ENCODE data around the gene CHRNE. TPM values are rescaled to one million over a fixed set of nuclear protein-coding genes. Genes with fewer than 3 reads are reported as not detected.

The CHRNE gene
- total and polyA plus RNA-seq, 2 of the 13 experiments (the other 11 are each of a cell fraction or from before 2014, with no cell fraction given): 0.53 to 0.59 TPM

GRCh38 chr17:4931963-4932362 lies 29.1 kb upstream of the CHRNE start, which contains the start of gene GP1BA:
Gene GP1BA (plus strand): TSS chr17:4932277. CDS start chr17:4932605, 328 bp downstream.
- Histone ChIP-seq H3K27me3 (ENCODE audit: control insufficient read depth in 1 of 2, insufficient read depth in 2 of 2, low read length in 2 of 2) (no peaks in the 10 kb centered on the region), H3K79me2 (ENCODE audit: insufficient read depth, low read length) (no peaks in the 10 kb centered on the region), H3K36me3 (replicated peaks in 1 of 2; ENCODE audit: control insufficient read depth in 1 of 2, insufficient read depth in 2 of 2, low read length in 2 of 2) (peaks cover 0 to 3% of the 10 kb centered on the region in 2 experiments; a peak in 1 of 5 replicates), H3K9ac (ENCODE audit: insufficient read depth, low read depth, low read length) (no peak within 1 kb of the TSS), H3K27ac (ENCODE audit: extremely low read length, insufficient read depth, low read length) (no peak within 1 kb of the TSS), H4K20me1 (ENCODE audit: insufficient read depth, low read length) (no peaks in the 10 kb centered on the region), H3K4me1 (ENCODE audit: insufficient read depth, low read length) (peaks cover 10% of the 10 kb centered on the region), H3K9me3 (ENCODE audit: low read length) (no peaks in the 10 kb centered on the region), H3K4me3 (replicated peaks in 1 of 3; ENCODE audit: insufficient read depth in 1 of 3, low read depth in 2 of 3, low read length in 3 of 3) (no peak within 1 kb of the TSS), H2AFZ (ENCODE audit: low read length) (no peak within 1 kb of the TSS), H3K4me2 (ENCODE audit: low read depth, low read length) (no peak within 1 kb of the TSS)
- ATAC-seq: no peak
- POLR2A ChIA-PET: no interaction called here
- CTCF ChIA-PET (ENCODE audit: low intra/inter-chr PET ratio, low total read pairs): no interaction called here
- WGBS (ENCODE audit: low lambda C conversion rate): 96% methylated on average over 14 of the region's 14 CpGs
- no peak for TF ChIP-seq ZMAT5 (CRISPR knock-in tag; IDR thresholded peaks at IDR 0.05; ENCODE audit: borderline replicate concordance, low read depth)
- FAIRE-seq: no peak
- intact Hi-C loops (cut with micrococcal nuclease; ENCODE audit: unreplicated experiment) (no loop called here), in situ Hi-C loops (cut with HindIII; ENCODE audit: extremely low pct_ligation_motif_present, low pct_unique_long_range_greater_than_20kb) (no loop called here)
- no peak for DNase-seq (ENCODE audit: low spot score)
- no TSS peak for BruUV-seq (replicated peaks)

DNA sequence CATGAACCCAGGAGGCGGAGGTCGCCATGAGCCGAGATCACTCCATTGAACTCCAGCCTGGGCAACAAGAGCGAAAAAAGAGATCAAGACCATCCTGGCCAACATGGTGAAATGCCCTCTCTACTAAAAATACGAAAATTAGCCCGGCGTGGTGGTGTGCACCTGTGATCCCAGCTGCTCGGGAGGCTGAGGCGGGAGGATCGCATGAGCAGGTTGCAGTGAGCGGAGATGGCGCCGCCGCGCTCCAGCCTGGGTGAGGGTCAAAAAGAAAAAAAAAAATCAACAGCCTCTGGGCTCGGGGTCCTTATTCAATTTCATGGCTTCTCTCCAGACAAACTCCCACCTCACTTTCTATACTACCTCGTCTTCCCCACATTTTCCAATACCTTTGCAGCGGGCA lies 26.0 kb upstream of the CHRNE start:
- DNase-seq (ENCODE audit: low spot score) (no peak), FAIRE-seq (no peak), ATAC-seq (no peak)
- H3K4me2 ChIP-seq (ENCODE audit: low read depth, low read length): no peak overlapping the region
- peaks cover 2% of the 10 kb centered on the region for H3K4me1 ChIP-seq (ENCODE audit: insufficient read depth, low read length)
- intact Hi-C loops (cut with micrococcal nuclease; ENCODE audit: unreplicated experiment) (no loop called here), in situ Hi-C loops (cut with HindIII; ENCODE audit: extremely low pct_ligation_motif_present, low pct_unique_long_range_greater_than_20kb) (no loop called here)
- H3K79me2 ChIP-seq (ENCODE audit: insufficient read depth, low read length): no peaks in the 10 kb centered on the region
- H4K20me1 ChIP-seq (ENCODE audit: insufficient read depth, low read length): no peaks in the 10 kb centered on the region
- H3K27ac ChIP-seq (ENCODE audit: extremely low read length, insufficient read depth, low read length): no peak overlapping the region
- no peak overlapping the region for H2AFZ ChIP-seq (ENCODE audit: low read length)
- H3K36me3 ChIP-seq (replicated peaks in 1 of 2; ENCODE audit: control insufficient read depth in 1 of 2, insufficient read depth in 2 of 2, low read length in 2 of 2): no peaks in the 10 kb centered on the region
- BruUV-seq (replicated peaks): no TSS peak
- H3K9ac ChIP-seq (ENCODE audit: insufficient read depth, low read depth, low read length): no peak overlapping the region
- 96% methylated on average over 18 of the region's 18 CpGs for WGBS (ENCODE audit: low lambda C conversion rate)
- ChIA-PET POLR2A (interaction anchor here (1.0 to 1.1 kb wide), 3 partner anchors 8 to 38 kb away, joined by 3 to 6 read pairs (median 5); partner anchors contain the start of genes RNF167 and SLC25A11), CTCF (ENCODE audit: low intra/inter-chr PET ratio, low total read pairs) (no interaction called here)
- no peaks in the 10 kb centered on the region for H3K27me3 ChIP-seq (ENCODE audit: control insufficient read depth in 1 of 2, insufficient read depth in 2 of 2, low read length in 2 of 2)
- no peak for TF ChIP-seq AGO2 (optimal IDR thresholded peaks at IDR 0.05; ENCODE audit: low read depth, low read length)
- no peak for TF ChIP-seq STAT6 (CRISPR knock-in tag; IDR thresholded peaks at IDR 0.05; ENCODE audit: borderline replicate concordance)
- TF ChIP-seq BCLAF1 (IDR thresholded peaks at IDR 0.05): no peak
- no peak overlapping the region for H3K4me3 ChIP-seq (replicated peaks in 1 of 3; ENCODE audit: insufficient read depth in 1 of 3, low read depth in 2 of 3, low read length in 3 of 3)
- no peaks in the 10 kb centered on the region for H3K9me3 ChIP-seq (ENCODE audit: low read length)
